HG03097 (cell line): ENCODE data around the gene IRF4.

Source experiments
- ATAC-seq: cut with Tn5 transposase; IDR thresholded peaks from one replicate; pipeline ENCODE4 v1.9.1; 2021; ENCODE audit not compliant: unreplicated experiment, low FRiP score

Gene IRF4

GRCh38 chr6:436308-437036 is 44.9 kb downstream of the IRF4 start:
- ATAC-seq: no peak

GRCh38 chr6:437037-437392 is 45.5 kb downstream of the IRF4 start:
- no peak for ATAC-seq

GRCh38 chr6:438634-439170 is 47.1 kb downstream of the IRF4 start:
- no peak for ATAC-seq

GRCh38 chr6:439641-440167 is 48.2 kb downstream of the IRF4 start:
- no peak for ATAC-seq

GRCh38 chr6:441126-441920 is 49.8 kb downstream of the IRF4 start:
- ATAC-seq: no peak

GRCh38 chr6:443621-444159 is 52.1 kb downstream of the IRF4 start:
- no peak for ATAC-seq

GRCh38 chr6:444653-445275 is 53.2 kb downstream of the IRF4 start:
- ATAC-seq: no peak

- ATAC-seq: no peak
Observed at GRCh38 chr6:445571-446417, 54.2 kb downstream of the IRF4 start.

- ATAC-seq: no peak
Observed at GRCh38 chr6:446418-447366, 55.1 kb downstream of the IRF4 start.

- no peak for ATAC-seq
Observed at GRCh38 chr6:447381-448165, 56.0 kb downstream of the IRF4 start.

- no peak for ATAC-seq
Observed at GRCh38 chr6:448296-449056, 56.9 kb downstream of the IRF4 start.

GRCh38 chr6:449057-449430 is 57.5 kb downstream of the IRF4 start:
- no peak for ATAC-seq

- ATAC-seq: no peak
Observed at GRCh38 chr6:449486-450419, 58.2 kb downstream of the IRF4 start.

GRCh38 chr6:451336-451735 is 59.8 kb downstream of the IRF4 start:
- ATAC-seq: no peak

GRCh38 chr6:451847-452246 is 60.3 kb downstream of the IRF4 start:
- no peak for ATAC-seq

- ATAC-seq: no peak
Observed at GRCh38 chr6:452301-453067, 60.9 kb downstream of the IRF4 start.
